Kidney tubule cell (primary cell): Measurements from ENCODE around the gene CGB5.
"Not testable (repeated sequence)": the region's sequence is repeated elsewhere in the genome, so short reads cannot be mapped to it uniquely, and the experiment has no call there.

Experiments used
- DNase-seq: peaks from one replicate; pipeline ENCODE4 v3.0.0-alpha.2; 2018; ENCODE audit warnings: low spot score

The CGB5 gene

GRCh38 chr19:49043548-49043947 lies at the start of gene CGB5:
Gene CGB5, plus strand, starts transcription at chr19:49043848. Its CDS starts 362 bp downstream, at chr19:49044210.
- not testable (repeated sequence) for DNase-seq

GRCh38 chr19:48994035-48994386 lies 49.6 kb upstream of the CGB5 start:
- no peak for DNase-seq

DNA sequence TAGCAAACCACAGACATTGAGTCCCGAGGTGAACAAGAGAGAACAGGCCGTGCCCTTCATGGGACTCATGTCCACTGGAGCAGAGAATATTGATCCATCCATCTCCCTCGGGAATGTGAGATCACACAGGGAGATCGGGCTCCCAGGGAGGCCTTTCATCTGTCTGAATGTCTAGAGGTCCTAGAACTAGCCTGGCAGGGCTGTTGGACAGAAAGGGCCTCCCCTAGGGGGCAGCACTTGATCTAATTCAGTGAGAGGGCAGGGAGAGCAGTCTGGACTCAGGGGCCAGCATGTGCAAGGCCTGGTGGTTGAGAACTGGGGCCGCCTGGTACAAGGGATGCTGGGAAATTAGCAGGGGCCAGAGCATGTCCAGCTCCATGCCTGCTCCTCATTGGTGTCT lies 45.7 kb upstream of the CGB5 start:
- DNase-seq: peak; percentile 79

DNA sequence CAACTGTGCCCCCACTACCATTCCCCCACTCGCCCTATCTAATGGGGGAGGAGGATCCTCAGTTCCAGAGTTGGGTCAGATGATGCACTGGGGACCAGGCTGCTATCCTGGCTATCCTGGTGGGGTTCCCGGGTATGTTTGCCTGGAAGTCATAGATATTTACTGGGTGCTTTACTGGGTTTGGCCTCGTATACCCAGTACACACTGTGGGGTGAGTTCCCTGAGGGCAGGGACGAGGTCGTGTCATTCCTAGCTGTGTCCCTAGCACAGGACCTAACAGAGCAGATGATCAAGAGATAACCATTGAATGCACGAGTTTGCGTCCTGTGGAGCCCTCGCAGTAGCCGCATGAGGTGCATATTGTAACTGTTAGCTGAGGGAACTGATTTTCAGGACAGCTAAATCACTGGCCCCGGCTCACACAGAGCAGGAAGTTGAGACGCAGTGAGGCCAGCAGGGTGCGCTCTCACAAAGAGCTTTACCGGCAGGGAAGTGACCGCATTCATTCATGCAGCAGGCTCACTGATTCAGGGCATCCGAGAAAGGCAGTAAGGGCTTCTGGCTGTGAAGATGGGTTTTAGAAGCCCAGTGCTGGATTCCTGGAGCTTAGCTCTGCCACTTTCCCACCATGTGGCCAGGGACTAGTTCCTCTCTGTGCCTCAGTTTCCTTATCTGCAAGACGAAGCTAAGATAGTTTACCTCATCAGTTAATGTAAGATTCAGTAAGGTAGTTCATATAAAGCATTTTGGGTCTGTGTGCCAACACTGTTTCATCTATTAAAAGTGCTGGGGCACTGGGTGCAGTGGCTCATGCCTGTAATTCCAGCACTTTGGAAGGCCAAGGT lies 43.9 kb upstream of the CGB5 start:
- DNase-seq: peak; percentile 63

- DNase-seq: no peak
These were observed 39.5 kb upstream of the CGB5 start for GRCh38 chr19:49004133-49004532.

- DNase-seq: no peak
These were observed 38.6 kb upstream of the CGB5 start for GRCh38 chr19:49004964-49005614.

- DNase-seq: no peak
These were observed 36.7 kb upstream of the CGB5 start for GRCh38 chr19:49006905-49007304.

DNA sequence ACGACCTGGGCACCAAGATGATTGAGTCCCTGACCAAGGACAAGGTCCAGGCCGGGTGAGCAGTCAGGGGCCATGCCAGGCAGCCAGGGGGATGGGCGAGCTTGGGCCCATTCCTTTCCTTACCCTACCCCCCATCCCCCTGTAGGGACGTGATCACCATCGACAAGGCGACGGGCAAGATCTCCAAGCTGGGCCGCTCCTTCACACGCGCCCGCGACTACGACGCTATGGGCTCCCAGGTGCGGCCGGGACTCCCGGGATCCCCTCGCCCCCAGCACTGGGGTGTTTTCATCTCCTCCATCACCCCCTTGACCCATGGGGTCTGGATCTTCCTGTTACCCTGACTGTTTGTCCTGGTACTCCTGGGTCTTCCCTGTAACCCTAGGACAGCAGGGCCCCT lies 33.8 kb upstream of the CGB5 start:
- DNase-seq: no peak

DNA sequence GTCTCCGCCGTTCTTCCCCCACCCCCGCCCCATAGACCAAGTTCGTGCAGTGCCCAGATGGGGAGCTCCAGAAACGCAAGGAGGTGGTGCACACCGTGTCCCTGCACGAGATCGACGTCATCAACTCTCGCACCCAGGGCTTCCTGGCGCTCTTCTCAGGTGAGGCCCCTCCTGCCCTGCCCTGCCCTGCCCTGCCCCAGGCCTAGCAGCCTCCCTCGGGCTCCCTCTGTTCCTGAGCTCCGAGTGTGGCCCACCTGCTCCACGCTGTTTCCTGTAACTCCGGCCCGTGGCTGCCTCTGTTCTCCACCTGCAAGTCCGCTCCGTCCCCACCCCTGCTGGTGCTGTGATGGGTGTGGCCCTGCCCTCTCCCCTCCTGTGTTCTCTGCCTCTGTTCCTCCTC lies 33.2 kb upstream of the CGB5 start:
- no peak for DNase-seq

DNA sequence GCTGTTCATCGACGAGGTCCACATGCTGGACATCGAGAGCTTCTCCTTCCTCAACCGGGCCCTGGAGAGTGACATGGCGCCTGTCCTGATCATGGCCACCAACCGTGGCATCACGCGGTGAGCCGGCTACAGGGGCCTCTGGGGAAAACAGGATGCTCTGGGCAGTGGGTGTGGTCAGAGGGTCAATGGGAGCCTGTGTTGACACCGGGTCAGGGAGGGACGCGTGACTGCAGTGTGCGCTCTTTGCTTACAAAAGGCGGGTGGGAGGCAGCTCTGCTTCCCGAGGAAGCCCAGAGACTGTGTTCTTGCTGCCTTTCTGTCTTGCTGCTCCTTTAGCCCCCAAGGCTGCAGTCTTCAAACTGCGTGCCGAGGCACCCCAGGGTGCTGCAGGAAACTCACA lies 32.5 kb upstream of the CGB5 start:
- DNase-seq: no peak

DNA sequence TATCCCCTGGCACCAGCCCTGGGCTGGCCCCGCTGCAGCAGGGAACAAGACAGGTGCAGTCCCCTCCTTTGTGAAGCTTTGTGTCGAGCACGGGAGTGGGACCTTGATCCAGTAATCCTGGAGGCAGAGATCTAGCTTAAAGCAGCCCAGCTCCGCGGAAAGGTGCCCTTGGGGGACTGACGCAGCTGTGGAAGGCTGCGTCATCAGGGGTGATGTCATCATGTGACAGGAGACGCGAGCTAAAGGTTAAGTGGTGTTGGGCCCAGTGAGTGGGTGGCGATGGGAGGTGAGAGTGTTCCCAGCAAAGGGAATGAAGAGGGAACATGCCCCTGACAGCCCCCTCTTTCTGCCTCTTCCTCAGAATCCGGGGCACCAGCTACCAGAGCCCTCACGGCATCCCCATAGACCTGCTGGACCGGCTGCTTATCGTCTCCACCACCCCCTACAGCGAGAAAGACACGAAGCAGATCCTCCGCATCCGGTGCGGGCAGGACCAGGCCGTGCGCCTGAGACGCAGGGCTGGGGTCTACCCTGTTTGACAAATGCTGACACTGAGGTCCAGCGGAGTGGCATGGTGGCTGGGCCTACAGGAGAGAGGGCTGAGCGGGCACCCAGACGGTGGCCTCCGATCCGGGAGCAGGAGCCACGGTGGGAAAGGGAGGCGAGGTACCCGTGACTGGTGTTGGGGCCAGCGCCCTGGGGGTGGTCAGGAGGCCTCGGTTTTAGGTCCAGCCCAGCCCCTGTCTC lies 29.4 kb upstream of the CGB5 start:
- no peak for DNase-seq

DNA sequence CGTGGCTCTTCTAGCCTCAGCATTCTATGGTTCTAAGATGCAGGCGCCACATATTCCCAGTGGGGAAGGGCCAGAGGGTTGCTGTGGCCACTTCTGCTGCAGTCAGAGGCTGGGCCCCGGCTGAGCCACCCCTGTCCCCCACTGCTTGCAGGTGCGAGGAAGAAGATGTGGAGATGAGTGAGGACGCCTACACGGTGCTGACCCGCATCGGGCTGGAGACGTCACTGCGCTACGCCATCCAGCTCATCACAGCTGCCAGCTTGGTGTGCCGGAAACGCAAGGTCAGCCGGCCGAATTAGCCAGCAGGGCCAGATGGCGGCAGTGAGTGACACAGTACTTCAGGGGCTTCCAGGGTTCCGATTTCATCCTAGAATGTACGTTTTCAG lies 28.8 kb upstream of the CGB5 start:
- DNase-seq: no peak

- peak; percentile 0 for DNase-seq
These were observed 27.4 kb upstream of the CGB5 start for GRCh38 chr19:49016067-49016839.

DNA sequence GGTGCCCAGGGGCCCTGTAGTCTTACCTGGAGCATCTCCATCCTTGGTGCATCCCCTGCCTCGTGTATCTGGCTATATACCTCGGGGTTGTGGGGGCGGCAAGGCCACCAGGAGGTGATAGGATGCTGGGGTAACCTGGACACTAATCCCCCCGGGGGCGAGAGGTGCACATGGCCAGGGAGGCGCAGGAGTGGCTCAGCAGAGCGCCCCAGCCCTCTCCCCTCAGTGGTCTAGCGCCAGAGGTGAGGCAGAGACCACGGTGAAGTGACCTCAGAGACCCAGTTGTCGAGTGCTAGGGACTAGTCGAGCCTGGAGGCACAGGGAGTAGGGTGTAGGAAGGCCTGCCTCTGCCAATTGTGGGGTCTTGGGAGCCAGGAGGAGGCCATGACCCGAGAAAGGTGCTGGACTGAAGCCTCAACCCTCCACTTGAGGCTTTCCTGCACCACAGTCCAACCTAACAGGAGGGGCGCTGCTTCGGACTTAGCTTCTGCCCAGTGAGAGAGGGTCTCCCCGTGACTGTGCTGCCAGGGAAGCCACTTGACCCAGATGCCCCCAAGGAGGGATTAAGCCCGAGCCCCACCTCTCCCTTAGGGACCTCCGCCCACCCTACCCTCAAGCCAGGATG lies 26.5 kb upstream of the CGB5 start, which contains the start of gene LHB:
TSS of gene LHB (minus strand) at position 51 of the 625 bp plus-strand sequence. CDS start at position 41, 10 bp downstream.
- peak; percentile 1 for DNase-seq

- DNase-seq: peak; percentile 63
These were observed 25.8 kb upstream of the CGB5 start for GRCh38 chr19:49017666-49018351.

GRCh38 chr19:49018388-49019241 lies 25.0 kb upstream of the CGB5 start:
- peak; percentile 1 for DNase-seq

- peak; percentile 56 for DNase-seq
These were observed 24.3 kb upstream of the CGB5 start for GRCh38 chr19:49019242-49019932.

DNA sequence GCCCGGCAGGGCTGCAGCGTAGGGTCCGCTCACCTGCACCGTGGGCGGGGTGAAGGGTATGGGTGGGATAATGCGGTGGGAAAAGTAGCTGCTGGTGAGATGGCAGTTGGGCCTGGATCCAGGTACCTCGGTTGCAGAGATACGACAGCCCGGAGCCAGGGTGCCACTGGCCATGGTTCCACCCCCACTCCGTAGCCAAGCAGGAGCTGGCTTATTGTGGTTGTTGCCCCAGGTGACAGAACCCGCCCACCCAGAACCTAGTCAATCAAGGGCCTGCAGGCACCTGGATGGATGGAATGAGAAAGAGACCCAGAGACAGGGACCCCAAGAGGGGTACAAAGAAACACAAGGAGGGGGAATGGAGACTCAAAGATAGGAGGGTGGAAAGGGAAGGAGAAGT lies 23.3 kb upstream of the CGB5 start:
- DNase-seq: peak; percentile 7
